K562 (cell line): ENCODE data around the gene ZNF140. TPM values are rescaled to one million over a fixed set of nuclear protein-coding genes. Genes with fewer than 3 reads are reported as not detected.
A peak's percentile ranks its signal among the peaks of the same experiment; 100 is the strongest.

Experiments
- ARHGAP35 ChIP-seq: fragments of 450-650 bp; IDR thresholded peaks from 2 replicates; pipeline ENCODE4 v1.6.1; 2018; ENCODE audit not compliant: partially characterized antibody
- CBFB ChIP-seq: sonication (generic); formaldehyde crosslinking; IDR thresholded peaks from 2 replicates; pipeline ENCODE4 v1.4.0; 2020; ENCODE audit warnings: mild to moderate bottlenecking, missing genetic modification reagents
- CHD1 ChIP-seq: fragments of 200-600 bp; sonication (generic); IDR thresholded peaks from one replicate; pipeline ENCODE4 v1.6.1; 2012; ENCODE audit warnings: mild to moderate bottlenecking, moderate library complexity, low read length, inconsistent platforms
- GATA2 ChIP-seq: sonication (generic); formaldehyde crosslinking; IDR thresholded peaks from 2 replicates; pipeline ENCODE4 v1.4.0; 2020; ENCODE audit warnings: mild to moderate bottlenecking, missing genetic modification reagents
- HDGF ChIP-seq: fragments of 450-650 bp; IDR thresholded peaks from 2 replicates; pipeline ENCODE4 v1.6.1; 2016
- HNRNPK ChIP-seq: fragments of 200-400 bp; formaldehyde crosslinking; IDR thresholded peaks from one replicate; pipeline ENCODE4 v1.6.1; 2018; ENCODE audit warnings: mild to moderate bottlenecking, low read depth, low read length; ENCODE audit not compliant: poor library complexity, severe bottlenecking
- ILF3 ChIP-seq: fragments of 450-650 bp; IDR thresholded peaks from 2 replicates; pipeline ENCODE4 v1.6.1; 2018; ENCODE audit warnings: antibody characterized with exemption, mild to moderate bottlenecking, moderate library complexity, borderline replicate concordance
- LARP7 ChIP-seq: fragments of 450-650 bp; IDR thresholded peaks from 2 replicates; pipeline ENCODE4 v1.6.1; 2016
- MIER1 ChIP-seq: fragments of 450-650 bp; IDR thresholded peaks from 2 replicates; pipeline ENCODE4 v1.6.1; 2016; ENCODE audit warnings: antibody characterized with exemption, mild to moderate bottlenecking, low read depth
- NCOR1 ChIP-seq: fragments of 450-650 bp; IDR thresholded peaks from 2 replicates; pipeline ENCODE4 v1.6.1; 2016; ENCODE audit warnings: mild to moderate bottlenecking, moderate library complexity
- PURB ChIP-seq: sonication (generic); formaldehyde crosslinking; IDR thresholded peaks from 2 replicates; pipeline ENCODE4 v1.9.0; 2021; ENCODE audit warnings: low read depth, mild to moderate bottlenecking, missing genetic modification reagents
- SMARCA4 ChIP-seq: fragments of 450-650 bp; IDR thresholded peaks from 2 replicates; pipeline ENCODE4 v1.6.1; 2016
- SOX6 ChIP-seq: fragments of 450-650 bp; IDR thresholded peaks from 2 replicates; pipeline ENCODE4 v1.6.1; 2014; ENCODE audit warnings: mild to moderate bottlenecking
- YY1 ChIP-seq, 3 experiments: IDR thresholded peaks; 2 replicates each; pipeline ENCODE4 v1.6.1; 2011; ENCODE audit warnings: low read length in 2 of 3, mild to moderate bottlenecking in 2 of 3, moderate library complexity in 2 of 3, borderline replicate concordance in 1 of 3, control low read depth in 1 of 3, low read depth in 1 of 3; ENCODE audit not compliant: insufficient read depth in 3 of 3, insufficient replicate concordance in 2 of 3, control insufficient read depth in 1 of 3, insufficient read length in 1 of 3; ENCODE audit errors: extremely low read depth in 1 of 3
- ZBTB8A ChIP-seq: fragments of 450-650 bp; IDR thresholded peaks from 2 replicates; pipeline ENCODE4 v1.6.1; 2018; ENCODE audit warnings: mild to moderate bottlenecking, moderate library complexity; ENCODE audit not compliant: partially characterized antibody
- ZNF175 ChIP-seq: fragments of 200-800 bp; sonication (Bioruptor generic); IDR thresholded peaks from 2 replicates; pipeline ENCODE4 v1.6.1; 2016; ENCODE audit warnings: low read depth, mild to moderate bottlenecking, missing genetic modification characterization, missing compliant biosample characterization
- ZNF764 ChIP-seq: fragments of 250-450 bp; sonication (Bioruptor Pico); IDR thresholded peaks from 2 replicates; pipeline ENCODE4 v1.4.0; 2020; ENCODE audit warnings: low read depth, mild to moderate bottlenecking, moderate library complexity
- polyA plus RNA-seq, 8 experiments: library from polyadenylated mRNA; depleted of rRNA in 4 of 8; stranded (reverse) in 5 of 8; unstranded in 3 of 8; fragments of >200 nt; fragmentation: Nextera tagmentation in 2 of 8; fragmentation: Illumina TruSeq in 1 of 8; extraction: Ambion mirVana in 2 of 8; extraction: Trizol in 1 of 8; gene quantifications; 2 replicates each; pipeline versions ENCODE4 v1.2.1 to v1.2.3, GENCODE V29; 2011 to 2014; ENCODE audit warnings: inconsistent platforms in 1 of 8, missing spikeins in 1 of 8
- total RNA-seq, 7 experiments: library from RNA; depleted of rRNA in 6 of 7; stranded (reverse); fragments of >200 nt in 6 of 7; fragmentation: Illumina TruSeq in 2 of 7; extraction: Trizol in 2 of 7; gene quantifications; 2 replicates each; pipeline versions ENCODE4 v1.2.1 to v1.2.3, GENCODE V29; 2011 to 2021; ENCODE audit warnings: low replicate concordance in 1 of 7
- TF ChIP-seq, protein P1 (sequence below): fragments of 450-650 bp; IDR thresholded peaks from 2 replicates; pipeline ENCODE4 v1.6.1; 2016; ENCODE audit warnings: low read depth
- TF ChIP-seq, protein P2 (sequence below): fragments of 250-450 bp; sonication (Bioruptor Pico); IDR thresholded peaks from 2 replicates; pipeline ENCODE4 v1.8.0; 2022; ENCODE audit warnings: moderate library complexity, mild to moderate bottlenecking, inconsistent platforms

The ZNF140 gene
- total and polyA plus RNA-seq, 9 of the 15 experiments (the other 6 are each of a cell fraction or from before 2014, with no cell fraction given): 1.6 to 10.9 (median 5.3) TPM

- TF ChIP-seq, protein P1, sequence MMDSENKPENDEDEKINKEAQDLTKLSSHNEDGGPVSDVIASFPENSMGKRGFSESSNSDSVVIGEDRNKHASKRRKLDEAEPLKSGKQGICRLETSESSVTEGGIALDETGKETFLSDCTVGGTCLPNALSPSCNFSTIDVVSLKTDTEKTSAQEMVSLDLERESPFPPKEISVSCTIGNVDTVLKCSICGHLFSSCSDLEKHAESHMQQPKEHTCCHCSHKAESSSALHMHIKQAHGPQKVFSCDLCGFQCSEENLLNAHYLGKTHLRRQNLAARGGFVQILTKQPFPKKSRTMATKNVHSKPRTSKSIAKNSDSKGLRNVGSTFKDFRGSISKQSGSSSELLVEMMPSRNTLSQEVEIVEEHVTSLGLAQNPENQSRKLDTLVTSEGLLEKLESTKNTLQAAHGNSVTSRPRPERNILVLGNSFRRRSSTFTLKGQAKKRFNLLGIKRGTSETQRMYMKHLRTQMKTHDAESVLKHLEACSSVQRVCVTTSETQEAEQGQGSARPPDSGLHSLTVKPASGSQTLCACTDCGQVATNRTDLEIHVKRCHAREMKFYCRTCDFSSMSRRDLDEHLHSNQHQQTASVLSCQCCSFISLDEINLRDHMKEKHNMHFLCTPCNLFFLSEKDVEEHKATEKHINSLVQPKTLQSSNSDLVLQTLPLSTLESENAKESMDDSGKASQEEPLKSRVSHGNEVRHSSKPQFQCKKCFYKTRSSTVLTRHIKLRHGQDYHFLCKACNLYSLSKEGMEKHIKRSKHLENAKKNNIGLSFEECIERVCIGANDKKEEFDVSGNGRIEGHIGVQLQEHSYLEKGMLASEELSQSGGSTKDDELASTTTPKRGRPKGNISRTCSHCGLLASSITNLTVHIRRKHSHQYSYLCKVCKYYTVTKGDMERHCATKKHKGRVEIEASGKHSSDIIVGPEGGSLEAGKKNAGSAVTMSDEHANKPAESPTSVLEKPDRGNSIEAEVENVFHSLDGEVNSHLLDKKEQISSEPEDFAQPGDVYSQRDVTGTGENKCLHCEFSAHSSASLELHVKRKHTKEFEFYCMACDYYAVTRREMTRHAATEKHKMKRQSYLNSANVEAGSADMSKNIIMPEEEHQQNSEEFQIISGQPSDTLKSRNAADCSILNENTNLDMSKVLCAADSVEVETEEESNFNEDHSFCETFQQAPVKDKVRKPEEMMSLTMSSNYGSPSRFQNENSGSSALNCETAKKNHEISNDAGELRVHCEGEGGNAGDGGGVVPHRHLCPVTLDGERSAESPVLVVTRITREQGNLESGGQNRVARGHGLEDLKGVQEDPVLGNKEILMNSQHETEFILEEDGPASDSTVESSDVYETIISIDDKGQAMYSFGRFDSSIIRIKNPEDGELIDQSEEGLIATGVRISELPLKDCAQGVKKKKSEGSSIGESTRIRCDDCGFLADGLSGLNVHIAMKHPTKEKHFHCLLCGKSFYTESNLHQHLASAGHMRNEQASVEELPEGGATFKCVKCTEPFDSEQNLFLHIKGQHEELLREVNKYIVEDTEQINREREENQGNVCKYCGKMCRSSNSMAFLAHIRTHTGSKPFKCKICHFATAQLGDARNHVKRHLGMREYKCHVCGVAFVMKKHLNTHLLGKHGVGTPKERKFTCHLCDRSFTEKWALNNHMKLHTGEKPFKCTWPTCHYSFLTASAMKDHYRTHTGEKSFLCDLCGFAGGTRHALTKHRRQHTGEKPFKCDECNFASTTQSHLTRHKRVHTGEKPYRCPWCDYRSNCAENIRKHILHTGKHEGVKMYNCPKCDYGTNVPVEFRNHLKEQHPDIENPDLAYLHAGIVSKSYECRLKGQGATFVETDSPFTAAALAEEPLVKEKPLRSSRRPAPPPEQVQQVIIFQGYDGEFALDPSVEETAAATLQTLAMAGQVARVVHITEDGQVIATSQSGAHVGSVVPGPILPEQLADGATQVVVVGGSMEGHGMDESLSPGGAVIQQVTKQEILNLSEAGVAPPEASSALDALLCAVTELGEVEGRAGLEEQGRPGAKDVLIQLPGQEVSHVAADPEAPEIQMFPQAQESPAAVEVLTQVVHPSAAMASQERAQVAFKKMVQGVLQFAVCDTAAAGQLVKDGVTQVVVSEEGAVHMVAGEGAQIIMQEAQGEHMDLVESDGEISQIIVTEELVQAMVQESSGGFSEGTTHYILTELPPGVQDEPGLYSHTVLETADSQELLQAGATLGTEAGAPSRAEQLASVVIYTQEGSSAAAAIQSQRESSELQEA: no peak
- TF ChIP-seq NCOR1: no peak
- TF ChIP-seq HNRNPK: no peak
- no peak for TF ChIP-seq ILF3
- TF ChIP-seq LARP7: no peak
- TF ChIP-seq ZBTB8A: no peak
- TF ChIP-seq YY1 (IDR thresholded peaks at IDR 0.05; ENCODE audit: borderline replicate concordance in 1 of 3, control insufficient read depth in 1 of 3, extremely low read depth in 1 of 3, insufficient read depth in 3 of 3, insufficient read length in 1 of 3, insufficient replicate concordance in 2 of 3, low read depth in 1 of 3, low read length in 2 of 3): peak in 1 of 3 experiments; percentile 52
- no peak for TF ChIP-seq ARHGAP35
- TF ChIP-seq PURB (CRISPR knock-in tag): no peak
- TF ChIP-seq ZNF175 (CRISPR knock-in tag): peak; percentile 89
- TF ChIP-seq ZNF764 (CRISPR knock-in tag): no peak
- 0 out of 2 replicates have a peak, but pooled peaks have one; percentile 6 for TF ChIP-seq CBFB (CRISPR knock-in tag)
- TF ChIP-seq HDGF: no peak
- TF ChIP-seq SOX6: no peak
- TF ChIP-seq MIER1: no peak
- TF ChIP-seq CHD1: no peak
- TF ChIP-seq SMARCA4: no peak
- TF ChIP-seq, protein P2, sequence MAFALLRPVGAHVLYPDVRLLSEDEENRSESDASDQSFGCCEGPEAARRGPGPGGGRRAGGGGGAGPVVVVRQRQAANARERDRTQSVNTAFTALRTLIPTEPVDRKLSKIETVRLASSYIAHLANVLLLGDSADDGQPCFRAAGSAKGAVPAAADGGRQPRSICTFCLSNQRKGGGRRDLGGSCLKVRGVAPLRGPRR (CRISPR knock-in tag): no peak
- no peak for TF ChIP-seq GATA2 (CRISPR knock-in tag)
Observed at GRCh38 chr12:133080368-133081158, at the start of gene ZNF140 (continued).
